WTC11 (cell line): ENCODE results near the gene GMPR. TPM values are rescaled to one million over a fixed set of nuclear protein-coding genes. Genes with fewer than 3 reads are reported as not detected.

Experiments used
- ATAC-seq: fragments of 200-7000 bp; cut with Tn5 transposase; 2 replicates; pipeline ENCODE4 v1.10.0; 2021; ENCODE audit warnings: mild to moderate bottlenecking, moderate library complexity
- CTCF ChIA-PET: fragments of 300-600 bp; sonication (Branson Sonifier 250); formaldehyde crosslinking; loops from one replicate; lab custom pipeline; 2021; ENCODE audit warnings: antibody characterized with exemption; lab: Charles Lee
- POLR2A ChIA-PET: fragments of 350-600 bp; sonication (Branson Sonifier 250); formaldehyde crosslinking; loops from one replicate; lab custom pipeline; 2021; ENCODE audit warnings: antibody characterized with exemption; lab: Charles Lee
- DNase-seq: peaks from one replicate; pipeline ENCODE4 v3.0.0; 2021; ENCODE audit warnings: low spot score
- H3K27ac Mint-ChIP-seq: 2 replicates; pipeline ENCODE4 v1.8.0; 2021; ENCODE audit warnings: mixed read lengths
- H3K27me3 Mint-ChIP-seq: 2 replicates; pipeline ENCODE4 v1.8.0; 2021; ENCODE audit warnings: low read depth, mild to moderate bottlenecking, moderate library complexity, mixed read lengths
- H3K36me3 Mint-ChIP-seq: 2 replicates; pipeline ENCODE4 v1.8.0; 2021; ENCODE audit warnings: mixed read lengths
- H3K4me1 Mint-ChIP-seq: 2 replicates; pipeline ENCODE4 v1.8.0; 2022; ENCODE audit warnings: mixed read lengths
- H3K4me3 Mint-ChIP-seq: 2 replicates; pipeline ENCODE4 v1.8.0; 2021; ENCODE audit warnings: mild to moderate bottlenecking, moderate library complexity, mixed read lengths
- H3K9me3 Mint-ChIP-seq: 2 replicates; pipeline ENCODE4 v1.8.0; 2021; ENCODE audit warnings: mixed read lengths
- CREB1 ChIP-seq: sonication (generic); formaldehyde crosslinking; IDR thresholded peaks from 2 replicates; pipeline ENCODE4 v1.8.0; 2023; ENCODE audit warnings: mild to moderate bottlenecking, missing genetic modification reagents
- ESRRA ChIP-seq: sonication (generic); formaldehyde crosslinking; IDR thresholded peaks from 2 replicates; pipeline ENCODE4 v1.8.1; 2022; ENCODE audit warnings: mild to moderate bottlenecking, missing genetic modification reagents, borderline replicate concordance
- ETV6 ChIP-seq: sonication (generic); formaldehyde crosslinking; IDR thresholded peaks from 2 replicates; pipeline ENCODE4 v1.8.1; 2022; ENCODE audit warnings: mild to moderate bottlenecking, missing genetic modification reagents
- GRHL2 ChIP-seq: fragments of 250-450 bp; sonication (Bioruptor Pico); IDR thresholded peaks from 2 replicates; pipeline ENCODE4 v1.8.0; 2022; ENCODE audit warnings: mild to moderate bottlenecking, moderate library complexity; ENCODE audit not compliant: insufficient replicate concordance, severe bottlenecking
- HMGA2 ChIP-seq: fragments of 250-450 bp; sonication (Bioruptor Pico); IDR thresholded peaks from 2 replicates; pipeline ENCODE4 v1.4.0; 2021; ENCODE audit warnings: mild to moderate bottlenecking, moderate library complexity
- NFATC4 ChIP-seq: fragments of 250-450 bp; sonication (Bioruptor Pico); IDR thresholded peaks from 2 replicates; pipeline ENCODE4 v1.9.0; 2021; ENCODE audit warnings: mild to moderate bottlenecking
- NFE2L1 ChIP-seq: sonication (generic); formaldehyde crosslinking; IDR thresholded peaks from 2 replicates; pipeline ENCODE4 v1.8.1; 2023; ENCODE audit warnings: missing genetic modification reagents
- PRRX2 ChIP-seq: fragments of 250-450 bp; sonication (Bioruptor Pico); IDR thresholded peaks from 2 replicates; pipeline ENCODE4 v1.8.0; 2021; ENCODE audit warnings: mild to moderate bottlenecking
- RORB ChIP-seq: fragments of 250-450 bp; sonication (Bioruptor Pico); IDR thresholded peaks from 2 replicates; pipeline ENCODE4 v1.9.0; 2021; ENCODE audit warnings: mild to moderate bottlenecking
- SMAD4 ChIP-seq: sonication (generic); formaldehyde crosslinking; IDR thresholded peaks from 2 replicates; pipeline ENCODE4 v1.8.0; 2022; ENCODE audit warnings: mild to moderate bottlenecking, missing genetic modification reagents
- SP1 ChIP-seq: sonication (generic); formaldehyde crosslinking; conservative IDR thresholded peaks from 2 replicates; pipeline ENCODE4 v1.8.1; 2022; ENCODE audit warnings: missing genetic modification reagents
- ZNF263 ChIP-seq: sonication (generic); formaldehyde crosslinking; IDR thresholded peaks from 2 replicates; pipeline ENCODE4 v1.8.1; 2022; ENCODE audit warnings: low read depth, mild to moderate bottlenecking, moderate library complexity, missing genetic modification reagents
- ZNF416 ChIP-seq: fragments of 250-450 bp; sonication (Bioruptor Pico); IDR thresholded peaks from 2 replicates; pipeline ENCODE4 v1.9.0; 2021; ENCODE audit warnings: mild to moderate bottlenecking, inconsistent platforms
- ZNF671 ChIP-seq: fragments of 250-450 bp; sonication (Bioruptor Pico); IDR thresholded peaks from 2 replicates; pipeline ENCODE4 v1.8.0; 2021; ENCODE audit warnings: mild to moderate bottlenecking
- total RNA-seq: library from RNA; stranded (reverse); gene quantifications from 3 replicates; pipeline ENCODE4 v1.2.3, GENCODE V29; 2021
- TF ChIP-seq, protein P1 (sequence below): sonication (generic); formaldehyde crosslinking; IDR thresholded peaks from 2 replicates; pipeline ENCODE4 v1.8.1; 2023; ENCODE audit warnings: mild to moderate bottlenecking, missing genetic modification reagents, moderate library complexity
- TF ChIP-seq, protein P2 (sequence below): sonication (generic); formaldehyde crosslinking; IDR thresholded peaks from 2 replicates; pipeline ENCODE4 v1.8.1; 2022; ENCODE audit warnings: missing genetic modification reagents, borderline replicate concordance
- TF ChIP-seq, protein P3 (sequence below): sonication (generic); formaldehyde crosslinking; IDR thresholded peaks from 2 replicates; pipeline ENCODE4 v1.8.0; 2023; ENCODE audit warnings: missing genetic modification reagents, mild to moderate bottlenecking, borderline replicate concordance
- TF ChIP-seq, protein P4 (sequence below): sonication (generic); formaldehyde crosslinking; IDR thresholded peaks from 2 replicates; pipeline ENCODE4 v1.8.0; 2023; ENCODE audit warnings: mild to moderate bottlenecking, missing genetic modification reagents

GMPR gene
- total RNA-seq, 1 experiment from 2014 or later: 2.4 TPM

DNA sequence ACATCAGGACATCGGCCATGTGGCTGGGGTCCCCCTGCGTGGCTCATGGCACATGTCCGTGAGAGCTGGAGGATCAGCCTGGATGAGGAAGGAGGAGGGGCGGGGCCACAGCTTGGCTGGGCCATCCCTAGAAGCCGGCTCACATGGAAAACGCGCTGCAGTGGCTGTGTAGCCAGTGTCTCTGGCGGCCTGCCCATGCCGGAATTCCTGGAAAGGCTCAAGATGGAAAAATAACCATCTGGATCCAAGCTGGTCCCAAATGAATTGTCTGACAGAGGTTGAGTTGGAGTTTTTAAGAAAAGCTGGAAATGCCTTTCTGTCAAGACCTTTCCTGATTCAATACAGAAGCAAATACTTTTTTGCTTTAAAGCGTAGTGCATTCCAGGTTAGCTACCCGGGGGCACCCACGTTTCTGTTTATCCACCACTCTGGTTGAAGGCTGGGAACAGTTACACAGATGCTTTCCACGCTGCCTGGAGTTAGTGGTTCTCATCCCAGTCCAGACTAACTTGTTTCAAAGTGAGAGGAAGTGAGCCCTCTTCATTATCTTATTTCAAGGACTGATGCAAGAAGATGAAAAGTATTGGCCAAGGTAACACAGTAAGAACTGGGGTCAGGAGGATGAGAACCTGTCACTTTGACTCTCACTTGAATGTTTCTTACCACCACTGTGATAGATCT lies 99.0 kb downstream of the GMPR start:
- Mint-ChIP-seq H3K36me3 (no peaks in the 10 kb centered on the region), H3K4me3 (no peak overlapping the region), H3K4me1 (peaks cover 11% of the 10 kb centered on the region; the same call in 1 of the 2 replicates), H3K27me3 (no peaks in the 10 kb centered on the region), H3K9me3 (peaks cover 14% of the 10 kb centered on the region), H3K27ac (no peak overlapping the region)
- POLR2A ChIA-PET: interaction anchor here (0.6 kb wide), 1 partner anchor 12 kb away, joined by 3 read pairs; no protein-coding TSS in a partner anchor
- CTCF ChIA-PET: interaction anchor here (1.2 to 1.7 kb wide), 3 partner anchors 51 to 426 kb away, joined by 4 to 11 read pairs (median 5); no protein-coding TSS in a partner anchor
- no peak for TF ChIP-seq ESRRA (CRISPR knock-in tag)
- no peak for TF ChIP-seq ZNF671 (CRISPR knock-in tag)
- TF ChIP-seq NFE2L1 (CRISPR knock-in tag): no peak
- no peak for TF ChIP-seq ZNF416 (CRISPR knock-in tag)
- TF ChIP-seq GRHL2 (CRISPR knock-in tag): no peak
- no peak for TF ChIP-seq RORB (CRISPR knock-in tag)
- DNase-seq (peak; percentile 25), ATAC-seq (peak; percentile 73)

DNA sequence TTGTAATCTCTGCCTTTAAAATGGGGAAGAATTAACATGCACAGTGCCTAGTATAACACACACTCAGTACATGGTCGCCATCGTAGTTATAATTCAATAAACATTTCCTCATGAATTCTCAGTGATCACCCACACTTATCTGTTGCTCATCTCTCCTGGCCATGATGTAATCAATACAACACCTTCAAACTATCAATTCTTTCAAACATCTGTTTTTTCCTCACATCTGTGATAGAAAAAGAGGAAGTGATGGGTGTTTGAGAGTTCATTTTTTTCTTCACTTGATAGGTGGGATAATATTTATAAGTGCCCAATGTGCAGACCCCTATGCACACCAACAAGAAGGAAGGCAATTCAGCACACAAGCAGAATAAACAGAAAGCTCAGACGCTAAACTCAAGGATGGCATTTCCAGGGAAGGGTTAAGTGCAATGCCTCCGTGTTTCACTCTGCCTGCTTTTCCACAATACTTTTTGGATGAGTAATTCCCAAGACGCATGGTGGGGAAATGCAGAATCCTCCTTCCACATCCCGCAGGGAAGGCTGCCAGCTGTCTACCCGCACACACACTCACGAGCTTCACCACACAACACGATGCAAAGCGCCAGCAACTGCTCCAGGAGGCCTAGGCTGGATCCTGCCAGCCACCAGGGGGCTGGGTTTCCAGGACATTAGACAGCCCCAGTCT lies 100.3 kb downstream of the GMPR start:
- ATAC-seq (peak; percentile 82), DNase-seq (no peak)
- Mint-ChIP-seq H3K27me3 (no peaks in the 10 kb centered on the region), H3K36me3 (no peaks in the 10 kb centered on the region), H3K4me1 (peaks cover 11% of the 10 kb centered on the region; the same call in 1 of the 2 replicates), H3K9me3 (peaks cover 14% of the 10 kb centered on the region), H3K4me3 (no peak overlapping the region), H3K27ac (no peak overlapping the region)
- POLR2A ChIA-PET: no interaction called here
- CTCF ChIA-PET: interaction anchor here (0.6 to 1.5 kb wide), 10 partner anchors 9 to 432 kb away, joined by 3 to 13 read pairs (median 3); no protein-coding TSS in a partner anchor
- TF ChIP-seq CREB1 (CRISPR knock-in tag): no peak
- TF ChIP-seq, protein P1, sequence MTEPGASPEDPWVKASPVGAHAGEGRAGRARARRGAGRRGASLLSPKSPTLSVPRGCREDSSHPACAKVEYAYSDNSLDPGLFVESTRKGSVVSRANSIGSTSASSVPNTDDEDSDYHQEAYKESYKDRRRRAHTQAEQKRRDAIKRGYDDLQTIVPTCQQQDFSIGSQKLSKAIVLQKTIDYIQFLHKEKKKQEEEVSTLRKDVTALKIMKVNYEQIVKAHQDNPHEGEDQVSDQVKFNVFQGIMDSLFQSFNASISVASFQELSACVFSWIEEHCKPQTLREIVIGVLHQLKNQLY (CRISPR knock-in tag): no peak
- TF ChIP-seq NFATC4 (CRISPR knock-in tag): no peak
- TF ChIP-seq ETV6 (CRISPR knock-in tag): no peak
- TF ChIP-seq, protein P2, sequence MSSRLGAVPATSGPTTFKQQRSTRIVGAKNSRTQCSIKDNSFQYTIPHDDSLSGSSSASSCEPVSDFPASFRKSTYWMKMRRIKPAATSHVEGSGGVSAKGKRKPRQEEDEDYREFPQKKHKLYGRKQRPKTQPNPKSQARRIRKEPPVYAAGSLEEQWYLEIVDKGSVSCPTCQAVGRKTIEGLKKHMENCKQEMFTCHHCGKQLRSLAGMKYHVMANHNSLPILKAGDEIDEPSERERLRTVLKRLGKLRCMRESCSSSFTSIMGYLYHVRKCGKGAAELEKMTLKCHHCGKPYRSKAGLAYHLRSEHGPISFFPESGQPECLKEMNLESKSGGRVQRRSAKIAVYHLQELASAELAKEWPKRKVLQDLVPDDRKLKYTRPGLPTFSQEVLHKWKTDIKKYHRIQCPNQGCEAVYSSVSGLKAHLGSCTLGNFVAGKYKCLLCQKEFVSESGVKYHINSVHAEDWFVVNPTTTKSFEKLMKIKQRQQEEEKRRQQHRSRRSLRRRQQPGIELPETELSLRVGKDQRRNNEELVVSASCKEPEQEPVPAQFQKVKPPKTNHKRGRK: no peak
- TF ChIP-seq, protein P3, sequence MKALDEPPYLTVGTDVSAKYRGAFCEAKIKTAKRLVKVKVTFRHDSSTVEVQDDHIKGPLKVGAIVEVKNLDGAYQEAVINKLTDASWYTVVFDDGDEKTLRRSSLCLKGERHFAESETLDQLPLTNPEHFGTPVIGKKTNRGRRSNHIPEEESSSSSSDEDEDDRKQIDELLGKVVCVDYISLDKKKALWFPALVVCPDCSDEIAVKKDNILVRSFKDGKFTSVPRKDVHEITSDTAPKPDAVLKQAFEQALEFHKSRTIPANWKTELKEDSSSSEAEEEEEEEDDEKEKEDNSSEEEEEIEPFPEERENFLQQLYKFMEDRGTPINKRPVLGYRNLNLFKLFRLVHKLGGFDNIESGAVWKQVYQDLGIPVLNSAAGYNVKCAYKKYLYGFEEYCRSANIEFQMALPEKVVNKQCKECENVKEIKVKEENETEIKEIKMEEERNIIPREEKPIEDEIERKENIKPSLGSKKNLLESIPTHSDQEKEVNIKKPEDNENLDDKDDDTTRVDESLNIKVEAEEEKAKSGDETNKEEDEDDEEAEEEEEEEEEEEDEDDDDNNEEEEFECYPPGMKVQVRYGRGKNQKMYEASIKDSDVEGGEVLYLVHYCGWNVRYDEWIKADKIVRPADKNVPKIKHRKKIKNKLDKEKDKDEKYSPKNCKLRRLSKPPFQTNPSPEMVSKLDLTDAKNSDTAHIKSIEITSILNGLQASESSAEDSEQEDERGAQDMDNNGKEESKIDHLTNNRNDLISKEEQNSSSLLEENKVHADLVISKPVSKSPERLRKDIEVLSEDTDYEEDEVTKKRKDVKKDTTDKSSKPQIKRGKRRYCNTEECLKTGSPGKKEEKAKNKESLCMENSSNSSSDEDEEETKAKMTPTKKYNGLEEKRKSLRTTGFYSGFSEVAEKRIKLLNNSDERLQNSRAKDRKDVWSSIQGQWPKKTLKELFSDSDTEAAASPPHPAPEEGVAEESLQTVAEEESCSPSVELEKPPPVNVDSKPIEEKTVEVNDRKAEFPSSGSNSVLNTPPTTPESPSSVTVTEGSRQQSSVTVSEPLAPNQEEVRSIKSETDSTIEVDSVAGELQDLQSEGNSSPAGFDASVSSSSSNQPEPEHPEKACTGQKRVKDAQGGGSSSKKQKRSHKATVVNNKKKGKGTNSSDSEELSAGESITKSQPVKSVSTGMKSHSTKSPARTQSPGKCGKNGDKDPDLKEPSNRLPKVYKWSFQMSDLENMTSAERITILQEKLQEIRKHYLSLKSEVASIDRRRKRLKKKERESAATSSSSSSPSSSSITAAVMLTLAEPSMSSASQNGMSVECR (CRISPR knock-in tag): no peak
- no peak for TF ChIP-seq SMAD4 (CRISPR knock-in tag)
- no peak for TF ChIP-seq SP1 (CRISPR knock-in tag)
- TF ChIP-seq HMGA2 (CRISPR knock-in tag): no peak
- no peak for TF ChIP-seq PRRX2
- TF ChIP-seq, protein P4, sequence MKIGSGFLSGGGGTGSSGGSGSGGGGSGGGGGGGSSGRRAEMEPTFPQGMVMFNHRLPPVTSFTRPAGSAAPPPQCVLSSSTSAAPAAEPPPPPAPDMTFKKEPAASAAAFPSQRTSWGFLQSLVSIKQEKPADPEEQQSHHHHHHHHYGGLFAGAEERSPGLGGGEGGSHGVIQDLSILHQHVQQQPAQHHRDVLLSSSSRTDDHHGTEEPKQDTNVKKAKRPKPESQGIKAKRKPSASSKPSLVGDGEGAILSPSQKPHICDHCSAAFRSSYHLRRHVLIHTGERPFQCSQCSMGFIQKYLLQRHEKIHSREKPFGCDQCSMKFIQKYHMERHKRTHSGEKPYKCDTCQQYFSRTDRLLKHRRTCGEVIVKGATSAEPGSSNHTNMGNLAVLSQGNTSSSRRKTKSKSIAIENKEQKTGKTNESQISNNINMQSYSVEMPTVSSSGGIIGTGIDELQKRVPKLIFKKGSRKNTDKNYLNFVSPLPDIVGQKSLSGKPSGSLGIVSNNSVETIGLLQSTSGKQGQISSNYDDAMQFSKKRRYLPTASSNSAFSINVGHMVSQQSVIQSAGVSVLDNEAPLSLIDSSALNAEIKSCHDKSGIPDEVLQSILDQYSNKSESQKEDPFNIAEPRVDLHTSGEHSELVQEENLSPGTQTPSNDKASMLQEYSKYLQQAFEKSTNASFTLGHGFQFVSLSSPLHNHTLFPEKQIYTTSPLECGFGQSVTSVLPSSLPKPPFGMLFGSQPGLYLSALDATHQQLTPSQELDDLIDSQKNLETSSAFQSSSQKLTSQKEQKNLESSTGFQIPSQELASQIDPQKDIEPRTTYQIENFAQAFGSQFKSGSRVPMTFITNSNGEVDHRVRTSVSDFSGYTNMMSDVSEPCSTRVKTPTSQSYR: no peak
- no peak for TF ChIP-seq ZNF263
